ENCODE results near the gene KIR2DL3. TPM values are rescaled to one million over a fixed set of nuclear protein-coding genes. Genes with fewer than 3 reads are reported as not detected.

The KIR2DL3 gene
- total and polyA plus RNA-seq, 2 of the 13 experiments (the other 11 are each of a cell fraction or from before 2014, with no cell fraction given): not detected

DNA sequence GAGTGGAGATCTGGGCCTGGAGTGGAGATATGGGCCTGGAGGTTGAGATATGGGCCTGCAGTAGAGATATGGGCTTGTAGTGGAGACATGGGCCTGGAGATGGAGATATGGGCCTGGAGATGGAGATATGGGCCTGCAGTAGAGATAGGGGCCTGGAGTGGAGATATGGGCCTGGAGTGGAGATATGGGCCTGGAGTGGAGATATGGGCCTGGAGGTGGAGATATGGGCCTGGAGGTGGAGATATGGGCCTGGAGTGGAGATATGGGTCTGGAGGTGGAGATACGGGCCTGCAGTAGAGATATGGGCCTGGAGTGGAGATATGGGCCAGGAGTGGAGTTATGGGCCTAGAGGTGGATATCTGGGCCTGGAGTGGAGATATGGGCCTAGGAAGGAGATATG is 402 bp downstream of the KIR2DL3 start:
- in situ Hi-C loops (cut with HindIII; ENCODE audit: extremely low pct_ligation_motif_present, low pct_unique_long_range_greater_than_20kb): no loop called here

DNA sequence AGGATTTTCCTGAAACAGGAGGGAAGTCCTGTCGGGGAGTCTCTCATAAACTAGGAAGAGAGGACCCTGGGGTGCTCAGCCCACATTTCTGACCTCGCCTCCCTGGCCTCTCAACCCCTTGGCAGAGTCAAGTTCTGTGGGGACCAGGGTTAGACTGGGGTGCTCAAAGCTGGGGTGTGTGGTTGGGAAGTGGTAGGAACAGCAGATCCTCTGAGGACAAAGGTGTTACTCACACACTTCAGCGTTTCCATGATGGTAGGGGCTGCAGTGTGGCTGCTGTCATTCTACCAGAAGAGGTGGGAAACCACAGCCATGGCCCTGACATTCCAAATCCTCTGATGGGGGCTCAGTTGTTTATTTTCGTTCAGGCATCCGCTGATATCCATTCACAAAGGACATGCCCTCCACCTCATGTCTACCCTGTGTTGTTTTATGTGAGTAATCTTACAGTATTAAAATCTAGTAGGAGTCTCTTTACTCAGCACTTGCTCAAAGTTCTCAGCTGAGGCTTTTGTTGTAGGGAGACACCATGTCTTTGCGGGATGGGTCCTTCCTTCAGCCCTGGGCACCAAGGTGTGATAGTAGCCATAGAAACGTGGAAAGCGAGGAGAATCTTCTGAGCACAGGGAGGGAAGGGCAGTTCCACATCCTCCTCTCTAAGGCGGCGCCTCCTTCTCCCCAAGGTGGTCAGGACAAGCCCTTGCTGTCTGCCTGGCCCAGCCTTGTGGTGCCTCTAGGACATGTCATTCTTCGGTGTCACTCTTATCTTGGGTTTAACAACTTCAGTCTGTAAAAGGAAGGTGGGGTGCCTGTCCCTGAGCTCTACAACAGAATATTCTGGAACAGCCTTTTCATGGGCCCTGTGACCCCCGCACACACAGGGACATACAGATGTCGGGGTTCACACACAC is 1.5 kb downstream of the KIR2DL3 start:
- whole genome bisulfite sequencing (ENCODE audit: low lambda C conversion rate): 3% methylated on average over 12 of the region's 13 CpGs
- Histone ChIP-seq H3K4me3 (replicated peaks in 1 of 3; ENCODE audit: insufficient read depth in 1 of 3, low read depth in 2 of 3, low read length in 3 of 3) (no peak overlapping the region), H3K27ac (ENCODE audit: extremely low read length, insufficient read depth, low read length) (no peak overlapping the region), H3K9ac (ENCODE audit: insufficient read depth, low read depth, low read length) (no peak overlapping the region), H3K9me3 (ENCODE audit: low read length) (no peaks in the 10 kb centered on the region), H3K4me2 (ENCODE audit: low read depth, low read length) (no peak overlapping the region), H3K4me1 (ENCODE audit: insufficient read depth, low read length) (no peaks in the 10 kb centered on the region), H3K36me3 (replicated peaks in 1 of 2; ENCODE audit: control insufficient read depth in 1 of 2, insufficient read depth in 2 of 2, low read length in 2 of 2) (no peaks in the 10 kb centered on the region), H4K20me1 (ENCODE audit: insufficient read depth, low read length) (no peaks in the 10 kb centered on the region), H3K27me3 (ENCODE audit: control insufficient read depth in 1 of 2, insufficient read depth in 2 of 2, low read length in 2 of 2) (no peaks in the 10 kb centered on the region), H3K79me2 (ENCODE audit: insufficient read depth, low read length) (no peaks in the 10 kb centered on the region), H2AFZ (ENCODE audit: low read length) (no peak overlapping the region)
- no TSS peak for BruUV-seq (replicated peaks)
- FAIRE-seq (no peak), ATAC-seq (no peak; the same call in 2 of the 3 replicates), DNase-seq (ENCODE audit: low spot score) (no peak)
- intact Hi-C loops (cut with micrococcal nuclease; ENCODE audit: unreplicated experiment) (no loop called here), in situ Hi-C loops (cut with HindIII; ENCODE audit: extremely low pct_ligation_motif_present, low pct_unique_long_range_greater_than_20kb) (no loop called here)
- ChIA-PET POLR2A (no interaction called here), CTCF (ENCODE audit: low intra/inter-chr PET ratio, low total read pairs) (no interaction called here)
- TF ChIP-seq ZBTB1 (CRISPR knock-in tag; IDR thresholded peaks at IDR 0.05; ENCODE audit: borderline replicate concordance) (no peak), ZSCAN21 (CRISPR knock-in tag; IDR thresholded peaks at IDR 0.05; ENCODE audit: borderline replicate concordance) (no peak), ZNF234 (CRISPR knock-in tag; conservative IDR thresholded peaks at IDR 0.05) (no peak), ZSCAN9 (CRISPR knock-in tag; IDR thresholded peaks at IDR 0.05; ENCODE audit: borderline replicate concordance) (no peak), ZNF256 (CRISPR knock-in tag; conservative IDR thresholded peaks at IDR 0.05) (no peak), PAX8 (CRISPR knock-in tag; IDR thresholded peaks at IDR 0.05; ENCODE audit: borderline replicate concordance) (no peak)
- TF ChIP-seq, protein P1, sequence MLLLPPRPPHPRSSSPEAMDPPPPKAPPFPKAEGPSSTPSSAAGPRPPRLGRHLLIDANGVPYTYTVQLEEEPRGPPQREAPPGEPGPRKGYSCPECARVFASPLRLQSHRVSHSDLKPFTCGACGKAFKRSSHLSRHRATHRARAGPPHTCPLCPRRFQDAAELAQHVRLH (CRISPR knock-in tag; IDR thresholded peaks at IDR 0.05; ENCODE audit: borderline replicate concordance, low read depth): no peak
- TF ChIP-seq, protein P2, sequence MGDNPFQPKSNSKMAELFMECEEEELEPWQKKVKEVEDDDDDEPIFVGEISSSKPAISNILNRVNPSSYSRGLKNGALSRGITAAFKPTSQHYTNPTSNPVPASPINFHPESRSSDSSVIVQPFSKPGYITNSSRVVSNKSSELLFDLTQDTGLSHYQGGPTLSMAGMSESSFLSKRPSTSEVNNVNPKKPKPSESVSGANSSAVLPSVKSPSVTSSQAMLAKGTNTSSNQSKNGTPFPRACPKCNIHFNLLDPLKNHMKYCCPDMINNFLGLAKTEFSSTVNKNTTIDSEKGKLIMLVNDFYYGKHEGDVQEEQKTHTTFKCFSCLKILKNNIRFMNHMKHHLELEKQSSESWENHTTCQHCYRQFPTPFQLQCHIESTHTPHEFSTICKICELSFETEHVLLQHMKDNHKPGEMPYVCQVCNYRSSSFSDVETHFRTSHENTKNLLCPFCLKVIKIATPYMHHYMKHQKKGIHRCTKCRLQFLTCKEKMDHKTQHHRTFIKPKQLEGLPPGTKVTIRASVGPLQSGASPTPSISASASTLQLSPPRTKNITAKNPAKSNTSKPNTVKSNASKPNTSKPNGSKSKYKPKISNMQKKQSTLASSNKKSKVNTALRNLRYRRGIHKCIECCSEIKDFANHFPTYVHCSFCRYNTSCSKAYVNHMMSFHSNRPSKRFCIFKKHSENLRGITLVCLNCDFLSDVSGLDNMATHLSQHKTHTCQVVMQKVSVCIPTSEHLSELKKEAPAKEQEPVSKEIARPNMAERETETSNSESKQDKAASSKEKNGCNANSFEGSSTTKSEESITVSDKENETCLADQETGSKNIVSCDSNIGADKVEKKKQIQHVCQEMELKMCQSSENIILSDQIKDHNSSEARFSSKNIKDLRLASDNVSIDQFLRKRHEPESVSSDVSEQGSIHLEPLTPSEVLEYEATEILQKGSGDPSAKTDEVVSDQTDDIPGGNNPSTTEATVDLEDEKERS (CRISPR knock-in tag; IDR thresholded peaks at IDR 0.05): no peak

More for the DNA sequence above, 402 bp downstream of the KIR2DL3 start:
- intact Hi-C loops (cut with micrococcal nuclease; ENCODE audit: unreplicated experiment): no loop called here
- TF ChIP-seq PHB2 (IDR thresholded peaks at IDR 0.05; ENCODE audit: partially characterized antibody) (no peak), HMG20B (CRISPR knock-in tag; conservative IDR thresholded peaks at IDR 0.05) (no peak), STAT5B (CRISPR knock-in tag; IDR thresholded peaks at IDR 0.05) (no peak), ZNF556 (CRISPR knock-in tag; IDR thresholded peaks at IDR 0.05; ENCODE audit: borderline replicate concordance) (no peak)
- TF ChIP-seq, protein P3, sequence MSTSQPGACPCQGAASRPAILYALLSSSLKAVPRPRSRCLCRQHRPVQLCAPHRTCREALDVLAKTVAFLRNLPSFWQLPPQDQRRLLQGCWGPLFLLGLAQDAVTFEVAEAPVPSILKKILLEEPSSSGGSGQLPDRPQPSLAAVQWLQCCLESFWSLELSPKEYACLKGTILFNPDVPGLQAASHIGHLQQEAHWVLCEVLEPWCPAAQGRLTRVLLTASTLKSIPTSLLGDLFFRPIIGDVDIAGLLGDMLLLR (CRISPR knock-in tag; IDR thresholded peaks at IDR 0.05): no peak
- TF ChIP-seq, protein P4, sequence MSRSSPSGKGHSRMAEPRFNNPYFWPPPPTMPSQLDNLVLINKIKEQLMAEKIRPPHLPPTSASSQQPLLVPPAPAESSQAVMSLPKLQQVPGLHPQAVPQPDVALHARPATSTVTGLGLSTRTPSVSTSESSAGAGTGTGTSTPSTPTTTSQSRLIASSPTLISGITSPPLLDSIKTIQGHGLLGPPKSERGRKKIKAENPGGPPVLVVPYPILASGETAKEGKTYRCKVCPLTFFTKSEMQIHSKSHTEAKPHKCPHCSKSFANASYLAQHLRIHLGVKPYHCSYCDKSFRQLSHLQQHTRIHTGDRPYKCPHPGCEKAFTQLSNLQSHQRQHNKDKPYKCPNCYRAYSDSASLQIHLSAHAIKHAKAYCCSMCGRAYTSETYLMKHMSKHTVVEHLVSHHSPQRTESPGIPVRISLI (CRISPR knock-in tag; IDR thresholded peaks at IDR 0.05; ENCODE audit: borderline replicate concordance): no peak
- no peak overlapping the region for H2AFZ ChIP-seq (ENCODE audit: low read length)
- ChIA-PET CTCF (ENCODE audit: low intra/inter-chr PET ratio, low total read pairs) (no interaction called here), POLR2A (no interaction called here)
- no peaks in the 10 kb centered on the region; a peak in 1 of 5 replicates for H3K27me3 ChIP-seq (ENCODE audit: control insufficient read depth in 1 of 2, insufficient read depth in 2 of 2, low read length in 2 of 2)
- no peak for ATAC-seq
- H3K4me1 ChIP-seq (ENCODE audit: insufficient read depth, low read length): no peaks in the 10 kb centered on the region
- no peaks in the 10 kb centered on the region for H3K36me3 ChIP-seq (replicated peaks in 1 of 2; ENCODE audit: control insufficient read depth in 1 of 2, insufficient read depth in 2 of 2, low read length in 2 of 2)
- DNase-seq (ENCODE audit: low spot score): no peak
- H3K79me2 ChIP-seq (ENCODE audit: insufficient read depth, low read length): no peaks in the 10 kb centered on the region
- no peak overlapping the region for H3K4me3 ChIP-seq (replicated peaks in 1 of 3; ENCODE audit: insufficient read depth in 1 of 3, low read depth in 2 of 3, low read length in 3 of 3)
- BruUV-seq (replicated peaks): no TSS peak
- 6% methylated on average over 1 of the region's 1 CpG for WGBS (ENCODE audit: low lambda C conversion rate)
- H3K9ac ChIP-seq (ENCODE audit: insufficient read depth, low read depth, low read length): no peak overlapping the region
- H3K9me3 ChIP-seq (ENCODE audit: low read length): no peaks in the 10 kb centered on the region
- FAIRE-seq: no peak
- H4K20me1 ChIP-seq (ENCODE audit: insufficient read depth, low read length): no peaks in the 10 kb centered on the region
- H3K4me2 ChIP-seq (ENCODE audit: low read depth, low read length): no peak overlapping the region
- H3K27ac ChIP-seq (ENCODE audit: extremely low read length, insufficient read depth, low read length): no peak overlapping the region

Measured in HepG2 (cell line).